Ecto neural progenitor cell (in vitro differentiated cells): ENCODE measurements around the gene LRP10.
A peak's percentile ranks its signal among the peaks of the same experiment; 100 is the strongest.

Source experiments
- DNase-seq: peaks from one replicate; pipeline ENCODE4 v3.0.0-alpha.2; 2018; ENCODE audit warnings: low spot score

LRP10 gene

GRCh38 chr14:22865424-22866405 lies 5.8 kb upstream of the LRP10 start:
- no peak for DNase-seq

GRCh38 chr14:22866874-22867273 lies 4.7 kb upstream of the LRP10 start:
- DNase-seq = no peak

GRCh38 chr14:22870811-22871223 lies 723 bp upstream of the LRP10 start:
- DNase-seq = no peak

- DNase-seq = peak; percentile 88
These were observed 693 bp downstream of the LRP10 start for GRCh38 chr14:22872033-22872832.

DNA sequence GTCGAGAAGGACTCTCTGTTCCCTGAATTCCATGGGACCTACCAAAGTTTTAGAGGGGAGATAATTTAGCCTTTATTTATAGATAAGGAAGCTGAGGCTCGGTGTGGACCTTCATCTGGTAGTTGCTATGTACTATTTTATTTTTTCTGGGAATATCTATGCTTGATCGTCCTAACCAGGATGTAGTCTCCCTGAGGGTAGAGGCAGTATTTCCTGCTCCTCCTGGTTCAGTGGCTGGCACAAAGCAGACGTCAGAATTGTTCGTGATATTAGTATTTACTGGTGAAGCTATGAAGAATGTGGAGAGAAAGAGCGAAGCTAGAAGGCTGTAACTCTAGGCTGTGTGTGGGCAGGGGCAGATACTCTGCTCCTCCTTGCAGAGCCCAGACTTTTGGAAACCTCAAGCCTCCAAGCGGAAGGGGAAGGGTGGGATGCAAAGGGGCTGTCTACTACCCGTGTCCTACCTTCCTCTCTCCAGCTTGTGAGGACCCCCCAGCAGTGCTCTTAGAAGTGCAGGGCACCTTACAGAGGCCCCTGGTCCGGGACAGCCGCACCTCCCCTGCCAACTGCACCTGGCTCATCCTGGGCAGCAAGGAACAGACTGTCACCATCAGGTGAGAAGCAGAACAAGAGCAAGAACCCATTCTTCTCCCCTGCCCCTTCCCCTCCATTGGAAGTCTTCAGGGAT lies 1.4 kb downstream of the LRP10 start:
- DNase-seq = no peak

- DNase-seq = no peak
These were observed 3.6 kb downstream of the LRP10 start for GRCh38 chr14:22875003-22875747.

- no peak for DNase-seq
These were observed 4.3 kb downstream of the LRP10 start for GRCh38 chr14:22875748-22876319.

DNA sequence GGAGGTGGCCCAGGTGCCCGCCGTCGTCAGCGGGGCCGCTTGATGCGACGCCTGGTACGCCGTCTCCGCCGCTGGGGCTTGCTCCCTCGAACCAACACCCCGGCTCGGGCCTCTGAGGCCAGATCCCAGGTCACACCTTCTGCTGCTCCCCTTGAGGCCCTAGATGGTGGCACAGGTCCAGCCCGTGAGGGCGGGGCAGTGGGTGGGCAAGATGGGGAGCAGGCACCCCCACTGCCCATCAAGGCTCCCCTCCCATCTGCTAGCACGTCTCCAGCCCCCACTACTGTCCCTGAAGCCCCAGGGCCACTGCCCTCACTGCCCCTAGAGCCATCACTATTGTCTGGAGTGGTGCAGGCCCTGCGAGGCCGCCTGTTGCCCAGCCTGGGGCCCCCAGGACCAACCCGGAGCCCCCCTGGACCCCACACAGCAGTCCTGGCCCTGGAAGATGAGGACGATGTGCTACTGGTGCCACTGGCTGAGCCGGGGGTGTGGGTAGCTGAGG lies 5.5 kb downstream of the LRP10 start:
- no peak for DNase-seq

- no peak for DNase-seq
These were observed 7.0 kb downstream of the LRP10 start for GRCh38 chr14:22878271-22879246.

GRCh38 chr14:22882064-22882463 lies 10.5 kb downstream of the LRP10 start:
- no peak for DNase-seq

DNA sequence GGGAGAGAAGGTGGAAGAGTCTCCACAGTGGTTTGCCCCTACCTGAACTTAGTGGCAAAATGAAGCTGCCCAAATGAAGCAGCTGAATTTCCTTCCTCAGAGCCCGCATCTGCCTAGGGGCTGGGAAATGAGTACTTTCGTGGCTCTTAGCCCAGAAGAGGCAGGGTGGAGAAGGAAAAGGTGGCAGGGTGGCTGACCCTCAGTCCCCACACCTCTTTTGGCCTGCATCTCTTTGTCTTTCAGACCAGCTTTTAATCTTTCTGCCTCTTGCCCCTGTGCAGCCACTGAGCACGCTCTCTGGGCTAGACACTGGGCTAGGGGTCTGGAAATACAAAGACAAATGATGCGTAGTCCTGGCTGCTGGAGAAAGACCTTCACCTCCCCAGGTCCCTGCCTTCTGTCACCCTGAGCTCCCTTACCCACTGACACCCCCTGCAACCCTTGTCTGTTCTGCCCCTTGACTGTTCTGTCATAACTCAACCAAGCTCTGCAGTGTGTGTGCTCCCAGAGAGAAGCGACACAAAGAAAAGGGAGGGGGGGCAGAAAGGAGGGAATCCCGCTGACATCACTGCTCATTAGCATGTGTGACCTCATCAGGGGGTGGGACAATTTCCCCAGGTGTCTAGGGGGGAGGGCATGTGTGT lies 11.1 kb downstream of the LRP10 start:
- DNase-seq = peak; percentile 70

GRCh38 chr14:22883173-22883976 lies 11.8 kb downstream of the LRP10 start, which contains the start of gene REM2:
Gene REM2, plus strand, starts transcription at chr14:22883222. Its CDS starts 66 bp downstream, at chr14:22883288.
- peak; percentile 57 for DNase-seq

- DNase-seq = no peak
These were observed 12.7 kb downstream of the LRP10 start for GRCh38 chr14:22884076-22884737.

- DNase-seq = no peak
These were observed 13.4 kb downstream of the LRP10 start for GRCh38 chr14:22884738-22885523.

GRCh38 chr14:22885975-22886374 lies 14.4 kb downstream of the LRP10 start:
- DNase-seq = no peak

- DNase-seq = peak; percentile 92
These were observed 15.1 kb downstream of the LRP10 start for GRCh38 chr14:22886500-22887259.
